CD14-positive monocyte (primary cell): ENCODE data around the gene CDKAL1. TPM values are rescaled to one million over a fixed set of nuclear protein-coding genes. Genes with fewer than 3 reads are reported as not detected.

Experiments
- DNase-seq, 3 donors: peaks; one replicate each; pipeline ENCODE4 v3.0.0-alpha.2; 2011 to 2022
- H2AFZ ChIP-seq: 2 replicates; pipeline ENCODE4 v1.6.0; 2012; ENCODE audit warnings: mild to moderate bottlenecking, low read depth, low read length, inconsistent platforms; ENCODE audit not compliant: insufficient read depth, poor library complexity, severe bottlenecking
- H3K27ac ChIP-seq, 2 donors: 1 replicate in 1 of 2; 2 replicates in 1 of 2; pipeline ENCODE4 v1.5.1; 2012 to 2013; ENCODE audit warnings: low read length in 2 of 2, control low read depth in 1 of 2, inconsistent platforms in 1 of 2, low read depth in 1 of 2, mild to moderate bottlenecking in 1 of 2
- H3K27me3 ChIP-seq, 2 donors: one replicate each; pipeline versions ENCODE4 v1.6.0 to v1.6.1; 2011 to 2013; ENCODE audit warnings: low read length in 2 of 2; ENCODE audit not compliant: control insufficient read depth in 2 of 2, insufficient read depth in 2 of 2
- H3K36me3 ChIP-seq, 2 donors: replicated peaks in 1 of 2; 1 replicate in 1 of 2; 2 replicates in 1 of 2; pipeline versions ENCODE4 v1.5.1 to v1.6.1; 2012 to 2013; ENCODE audit warnings: low read length in 2 of 2, control low read depth in 1 of 2, inconsistent platforms in 1 of 2, mild to moderate bottlenecking in 1 of 2; ENCODE audit not compliant: insufficient read depth in 2 of 2, control insufficient read depth in 1 of 2
- H3K4me1 ChIP-seq, 2 donors: 1 replicate in 1 of 2; 2 replicates in 1 of 2; pipeline versions ENCODE4 v1.5.1 to v1.6.1; 2012 to 2013; ENCODE audit warnings: low read length in 2 of 2, control low read depth in 1 of 2, inconsistent platforms in 1 of 2, mild to moderate bottlenecking in 1 of 2, moderate library complexity in 1 of 2; ENCODE audit not compliant: insufficient read depth in 2 of 2, control insufficient read depth in 1 of 2
- H3K4me2 ChIP-seq: replicated peaks from 2 replicates; pipeline ENCODE3; 2012; ENCODE audit warnings: low read length, moderate library complexity, mild to moderate bottlenecking; ENCODE audit not compliant: poor library complexity, severe bottlenecking; ENCODE audit errors: extremely low read depth
- H3K4me3 ChIP-seq, 3 experiments: fragments of 200-600 bp in 1 of 3; sonication (generic) in 1 of 3; replicated peaks in 1 of 3; 1 replicate in 2 of 3; 2 replicates in 1 of 3; pipeline ENCODE4 v1.5.1; 2011 to 2013; ENCODE audit warnings: low read length in 3 of 3, mild to moderate bottlenecking in 3 of 3, control low read depth in 2 of 3, low read depth in 2 of 3, inconsistent platforms in 1 of 3, moderate library complexity in 1 of 3
- H3K79me2 ChIP-seq: 2 replicates; pipeline ENCODE4 v1.6.0; 2012; ENCODE audit warnings: mild to moderate bottlenecking, control low read depth, inconsistent platforms, low read length, moderate library complexity; ENCODE audit not compliant: insufficient read depth
- H3K9ac ChIP-seq: 2 replicates; pipeline ENCODE4 v1.6.0; 2017; ENCODE audit warnings: low read length, mild to moderate bottlenecking; ENCODE audit not compliant: insufficient read depth, poor library complexity, severe bottlenecking
- H3K9me3 ChIP-seq, 2 donors: replicated peaks in 1 of 2; 1 replicate in 1 of 2; 2 replicates in 1 of 2; pipeline versions ENCODE4 v1.5.1 to v1.6.1; 2012 to 2013; ENCODE audit warnings: low read length in 2 of 2, control low read depth in 1 of 2; ENCODE audit not compliant: control insufficient read depth in 1 of 2, insufficient read depth in 1 of 2
- H4K20me1 ChIP-seq: 2 replicates; pipeline ENCODE4 v1.6.0; 2012; ENCODE audit warnings: mild to moderate bottlenecking, low read length, control low read depth, moderate library complexity; ENCODE audit not compliant: insufficient read depth
- H3K27ac Mint-ChIP-seq, 7 donors: one replicate each; pipeline ENCODE4 v1.8.0; 2020; ENCODE audit warnings: mild to moderate bottlenecking in 7 of 7, mixed read lengths in 7 of 7, moderate library complexity in 6 of 7, inconsistent platforms in 2 of 7
- H3K27me3 Mint-ChIP-seq, 3 donors: one replicate each; pipeline ENCODE4 v1.8.0; 2021 to 2022; ENCODE audit warnings: low read depth in 3 of 3, mild to moderate bottlenecking in 3 of 3, mixed read lengths in 3 of 3, moderate library complexity in 3 of 3, inconsistent platforms in 1 of 3
- H3K36me3 Mint-ChIP-seq, 2 donors: one replicate each; pipeline ENCODE4 v1.8.0; 2020; ENCODE audit warnings: mixed read lengths in 2 of 2, inconsistent platforms in 1 of 2, mild to moderate bottlenecking in 1 of 2
- H3K4me1 Mint-ChIP-seq: one replicate; pipeline ENCODE4 v1.8.0; 2020; ENCODE audit warnings: mild to moderate bottlenecking, mixed read lengths
- H3K4me3 Mint-ChIP-seq, 2 donors: one replicate each; pipeline ENCODE4 v1.8.0; 2020; ENCODE audit warnings: mild to moderate bottlenecking in 2 of 2, mixed read lengths in 2 of 2, moderate library complexity in 1 of 2
- H3K9me3 Mint-ChIP-seq, 7 donors: one replicate each; pipeline ENCODE4 v1.8.0; 2020 to 2022; ENCODE audit warnings: mixed read lengths in 7 of 7, mild to moderate bottlenecking in 6 of 7, moderate library complexity in 6 of 7, inconsistent platforms in 2 of 7
- WGBS: methylation state at CpG from one replicate; pipeline ENCODE4 v1.1.5; 2013; ENCODE audit warnings: missing lambda C conversion rate; ENCODE audit not compliant: insufficient coverage; 5-methylcytosine and 5-hydroxymethylcytosine counted together
- intact Hi-C, 2 donors: fragments of 100-400 bp; cut with micrococcal nuclease; formaldehyde crosslinking; loops; one replicate each; pipeline versions ENCODE4 v1.15.0 to v1.15.1; 2023
- polyA plus RNA-seq, 3 donors: library from polyadenylated mRNA; depleted of rRNA in 1 of 3; unstranded in 2 of 3; stranded (reverse) in 1 of 3; fragments of 300-500 nt in 2 of 3; fragments of >200 nt in 1 of 3; fragmentation: Illumina TruSeq in 2 of 3; gene quantifications; 1 replicate in 2 of 3; 2 replicates in 1 of 3; pipeline ENCODE4 v1.2.3, GENCODE V29; 2012 to 2021
- TF ChIP-seq, protein P1 (sequence below): fragments of 200-600 bp; IDR thresholded peaks from one replicate; pipeline ENCODE4 v1.8.0; 2022; ENCODE audit warnings: antibody characterized with exemption, mild to moderate bottlenecking

Gene CDKAL1
- polyA plus RNA-seq, 3 donors: 3.2 to 12.4 (median 8.3) TPM

DNA sequence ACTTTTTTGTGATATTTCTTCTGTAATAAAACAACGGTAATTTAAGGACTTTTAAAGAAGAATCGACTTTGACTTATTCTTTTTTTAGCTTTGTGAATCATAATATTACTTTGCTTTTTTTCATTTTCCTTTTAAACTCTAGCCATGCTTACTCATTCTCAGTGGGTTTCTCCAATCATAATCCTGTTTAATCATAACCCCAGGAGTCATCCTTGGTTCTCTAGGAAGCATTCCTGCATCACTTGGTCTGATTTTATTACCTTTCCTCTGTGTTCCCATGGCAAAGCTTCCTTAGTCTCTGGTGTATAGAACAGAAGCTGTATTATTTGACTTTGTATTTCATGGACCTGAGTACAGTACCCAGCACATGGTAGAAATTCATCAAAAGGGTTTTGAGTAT is 223.5 kb downstream of the CDKAL1 start:
- no peaks in the 10 kb centered on the region for H3K4me1 ChIP-seq
- whole genome bisulfite sequencing: no CpG with 5 or more reads among the region's 2 CpGs
- H3K4me3 Mint-ChIP-seq: no peak overlapping the region
- peaks cover 0 to 10% of the 10 kb centered on the region in 2 donors for H3K9me3 ChIP-seq
- H3K4me3 ChIP-seq: no peak overlapping the region
- peaks cover 9 to 15% of the 10 kb centered on the region in 2 donors for H3K36me3 Mint-ChIP-seq
- no peak overlapping the region for H2AFZ ChIP-seq
- H3K27me3 Mint-ChIP-seq: peaks cover 0 to 1% (median 0%) of the 10 kb centered on the region in 3 donors
- DNase-seq: no peak
- no peak overlapping the region for H3K27ac Mint-ChIP-seq
- H3K79me2 ChIP-seq: no peaks in the 10 kb centered on the region
- TF ChIP-seq, protein P1, sequence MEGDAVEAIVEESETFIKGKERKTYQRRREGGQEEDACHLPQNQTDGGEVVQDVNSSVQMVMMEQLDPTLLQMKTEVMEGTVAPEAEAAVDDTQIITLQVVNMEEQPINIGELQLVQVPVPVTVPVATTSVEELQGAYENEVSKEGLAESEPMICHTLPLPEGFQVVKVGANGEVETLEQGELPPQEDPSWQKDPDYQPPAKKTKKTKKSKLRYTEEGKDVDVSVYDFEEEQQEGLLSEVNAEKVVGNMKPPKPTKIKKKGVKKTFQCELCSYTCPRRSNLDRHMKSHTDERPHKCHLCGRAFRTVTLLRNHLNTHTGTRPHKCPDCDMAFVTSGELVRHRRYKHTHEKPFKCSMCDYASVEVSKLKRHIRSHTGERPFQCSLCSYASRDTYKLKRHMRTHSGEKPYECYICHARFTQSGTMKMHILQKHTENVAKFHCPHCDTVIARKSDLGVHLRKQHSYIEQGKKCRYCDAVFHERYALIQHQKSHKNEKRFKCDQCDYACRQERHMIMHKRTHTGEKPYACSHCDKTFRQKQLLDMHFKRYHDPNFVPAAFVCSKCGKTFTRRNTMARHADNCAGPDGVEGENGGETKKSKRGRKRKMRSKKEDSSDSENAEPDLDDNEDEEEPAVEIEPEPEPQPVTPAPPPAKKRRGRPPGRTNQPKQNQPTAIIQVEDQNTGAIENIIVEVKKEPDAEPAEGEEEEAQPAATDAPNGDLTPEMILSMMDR: no peak
- H3K27me3 ChIP-seq: no peaks in the 10 kb centered on the region
- no peak overlapping the region for H3K27ac ChIP-seq
- peaks cover 2 to 13% (median 7%) of the 10 kb centered on the region in 7 donors for H3K9me3 Mint-ChIP-seq
- H4K20me1 ChIP-seq: no peaks in the 10 kb centered on the region
- H3K36me3 ChIP-seq: no peaks in the 10 kb centered on the region
- H3K9ac ChIP-seq: no peak overlapping the region
- intact Hi-C loops: no loop called here
- H3K4me2 ChIP-seq: no peak overlapping the region
- no peaks in the 10 kb centered on the region for H3K4me1 Mint-ChIP-seq

DNA sequence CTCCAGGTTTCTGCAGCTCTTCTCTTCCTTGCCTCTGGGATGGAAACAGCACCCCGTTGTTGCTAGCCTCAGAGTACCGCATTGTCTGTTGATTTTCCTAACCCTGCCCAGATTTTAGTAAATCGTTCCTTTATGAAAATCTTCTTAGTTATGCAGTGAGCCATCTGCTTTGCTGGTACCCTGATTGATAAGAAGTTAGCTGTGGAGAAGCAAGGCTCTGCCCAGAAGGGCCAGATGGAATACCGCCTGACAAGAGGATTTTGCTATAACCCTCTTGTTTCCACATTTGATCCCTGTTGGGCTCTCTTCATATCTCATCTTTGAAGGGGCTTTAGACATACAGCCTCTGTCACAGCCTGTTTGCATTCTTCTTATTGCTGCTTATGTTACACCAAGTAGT is 229.0 kb downstream of the CDKAL1 start:
- no peak overlapping the region for H3K27ac Mint-ChIP-seq
- H3K27me3 Mint-ChIP-seq: peaks cover 0 to 1% (median 0%) of the 10 kb centered on the region in 3 donors
- no peak overlapping the region for H3K9ac ChIP-seq
- H3K4me3 Mint-ChIP-seq: no peak overlapping the region
- H3K27me3 ChIP-seq: no peaks in the 10 kb centered on the region
- no peak for DNase-seq
- H2AFZ ChIP-seq: no peak overlapping the region
- H3K9me3 Mint-ChIP-seq: peaks cover 0 to 2% (median 0%) of the 10 kb centered on the region in 7 donors
- H3K4me2 ChIP-seq: no peak overlapping the region
- intact Hi-C loops: no loop called here
- no peaks in the 10 kb centered on the region for H3K4me1 Mint-ChIP-seq
- H3K36me3 ChIP-seq: no peaks in the 10 kb centered on the region
- WGBS: 93% methylated on average over 3 of the region's 4 CpGs
- H3K36me3 Mint-ChIP-seq: peaks cover 5 to 7% of the 10 kb centered on the region in 2 donors
- no peak overlapping the region for H3K27ac ChIP-seq
- H3K9me3 ChIP-seq: no peaks in the 10 kb centered on the region
- no peaks in the 10 kb centered on the region for H3K79me2 ChIP-seq
- TF ChIP-seq, protein P1: no peak
- H4K20me1 ChIP-seq: no peaks in the 10 kb centered on the region
- no peaks in the 10 kb centered on the region for H3K4me1 ChIP-seq
- H3K4me3 ChIP-seq: no peak overlapping the region
